CD14-positive monocyte (primary cell): ENCODE results near the gene GRIN2B. TPM values are rescaled to one million over a fixed set of nuclear protein-coding genes. Genes with fewer than 3 reads are reported as not detected.

Source experiments
- DNase-seq, 3 donors: peaks; one replicate each; pipeline ENCODE4 v3.0.0-alpha.2; 2011 to 2022
- H2AFZ ChIP-seq: 2 replicates; pipeline ENCODE4 v1.6.0; 2012; ENCODE audit warnings: mild to moderate bottlenecking, low read depth, low read length, inconsistent platforms; ENCODE audit not compliant: insufficient read depth, poor library complexity, severe bottlenecking
- H3K27ac ChIP-seq, 2 donors: 1 replicate in 1 of 2; 2 replicates in 1 of 2; pipeline ENCODE4 v1.5.1; 2012 to 2013; ENCODE audit warnings: low read length in 2 of 2, control low read depth in 1 of 2, inconsistent platforms in 1 of 2, low read depth in 1 of 2, mild to moderate bottlenecking in 1 of 2
- H3K27me3 ChIP-seq, 2 donors: one replicate each; pipeline versions ENCODE4 v1.6.0 to v1.6.1; 2011 to 2013; ENCODE audit warnings: low read length in 2 of 2; ENCODE audit not compliant: control insufficient read depth in 2 of 2, insufficient read depth in 2 of 2
- H3K36me3 ChIP-seq, 2 donors: replicated peaks in 1 of 2; 1 replicate in 1 of 2; 2 replicates in 1 of 2; pipeline versions ENCODE4 v1.5.1 to v1.6.1; 2012 to 2013; ENCODE audit warnings: low read length in 2 of 2, control low read depth in 1 of 2, inconsistent platforms in 1 of 2, mild to moderate bottlenecking in 1 of 2; ENCODE audit not compliant: insufficient read depth in 2 of 2, control insufficient read depth in 1 of 2
- H3K4me1 ChIP-seq, 2 donors: 1 replicate in 1 of 2; 2 replicates in 1 of 2; pipeline versions ENCODE4 v1.5.1 to v1.6.1; 2012 to 2013; ENCODE audit warnings: low read length in 2 of 2, control low read depth in 1 of 2, inconsistent platforms in 1 of 2, mild to moderate bottlenecking in 1 of 2, moderate library complexity in 1 of 2; ENCODE audit not compliant: insufficient read depth in 2 of 2, control insufficient read depth in 1 of 2
- H3K4me2 ChIP-seq: replicated peaks from 2 replicates; pipeline ENCODE3; 2012; ENCODE audit warnings: low read length, moderate library complexity, mild to moderate bottlenecking; ENCODE audit not compliant: poor library complexity, severe bottlenecking; ENCODE audit errors: extremely low read depth
- H3K4me3 ChIP-seq, 3 experiments: fragments of 200-600 bp in 1 of 3; sonication (generic) in 1 of 3; replicated peaks in 1 of 3; 1 replicate in 2 of 3; 2 replicates in 1 of 3; pipeline ENCODE4 v1.5.1; 2011 to 2013; ENCODE audit warnings: low read length in 3 of 3, mild to moderate bottlenecking in 3 of 3, control low read depth in 2 of 3, low read depth in 2 of 3, inconsistent platforms in 1 of 3, moderate library complexity in 1 of 3
- H3K79me2 ChIP-seq: 2 replicates; pipeline ENCODE4 v1.6.0; 2012; ENCODE audit warnings: mild to moderate bottlenecking, control low read depth, inconsistent platforms, low read length, moderate library complexity; ENCODE audit not compliant: insufficient read depth
- H3K9ac ChIP-seq: 2 replicates; pipeline ENCODE4 v1.6.0; 2017; ENCODE audit warnings: low read length, mild to moderate bottlenecking; ENCODE audit not compliant: insufficient read depth, poor library complexity, severe bottlenecking
- H3K9me3 ChIP-seq, 2 donors: replicated peaks in 1 of 2; 1 replicate in 1 of 2; 2 replicates in 1 of 2; pipeline versions ENCODE4 v1.5.1 to v1.6.1; 2012 to 2013; ENCODE audit warnings: low read length in 2 of 2, control low read depth in 1 of 2; ENCODE audit not compliant: control insufficient read depth in 1 of 2, insufficient read depth in 1 of 2
- H4K20me1 ChIP-seq: 2 replicates; pipeline ENCODE4 v1.6.0; 2012; ENCODE audit warnings: mild to moderate bottlenecking, low read length, control low read depth, moderate library complexity; ENCODE audit not compliant: insufficient read depth
- H3K27ac Mint-ChIP-seq, 7 donors: one replicate each; pipeline ENCODE4 v1.8.0; 2020; ENCODE audit warnings: mild to moderate bottlenecking in 7 of 7, mixed read lengths in 7 of 7, moderate library complexity in 6 of 7, inconsistent platforms in 2 of 7
- H3K27me3 Mint-ChIP-seq, 3 donors: one replicate each; pipeline ENCODE4 v1.8.0; 2021 to 2022; ENCODE audit warnings: low read depth in 3 of 3, mild to moderate bottlenecking in 3 of 3, mixed read lengths in 3 of 3, moderate library complexity in 3 of 3, inconsistent platforms in 1 of 3
- H3K36me3 Mint-ChIP-seq, 2 donors: one replicate each; pipeline ENCODE4 v1.8.0; 2020; ENCODE audit warnings: mixed read lengths in 2 of 2, inconsistent platforms in 1 of 2, mild to moderate bottlenecking in 1 of 2
- H3K4me1 Mint-ChIP-seq: one replicate; pipeline ENCODE4 v1.8.0; 2020; ENCODE audit warnings: mild to moderate bottlenecking, mixed read lengths
- H3K4me3 Mint-ChIP-seq, 2 donors: one replicate each; pipeline ENCODE4 v1.8.0; 2020; ENCODE audit warnings: mild to moderate bottlenecking in 2 of 2, mixed read lengths in 2 of 2, moderate library complexity in 1 of 2
- H3K9me3 Mint-ChIP-seq, 7 donors: one replicate each; pipeline ENCODE4 v1.8.0; 2020 to 2022; ENCODE audit warnings: mixed read lengths in 7 of 7, mild to moderate bottlenecking in 6 of 7, moderate library complexity in 6 of 7, inconsistent platforms in 2 of 7
- CTCF ChIP-seq: fragments of 200-600 bp; IDR thresholded peaks from one replicate; pipeline ENCODE4 v1.8.0; 2022; ENCODE audit warnings: antibody characterized with exemption, mild to moderate bottlenecking
- WGBS: methylation state at CpG from one replicate; pipeline ENCODE4 v1.1.5; 2013; ENCODE audit warnings: missing lambda C conversion rate; ENCODE audit not compliant: insufficient coverage; 5-methylcytosine and 5-hydroxymethylcytosine counted together
- intact Hi-C, 2 donors: fragments of 100-400 bp; cut with micrococcal nuclease; formaldehyde crosslinking; loops; one replicate each; pipeline versions ENCODE4 v1.15.0 to v1.15.1; 2023
- polyA plus RNA-seq, 3 donors: library from polyadenylated mRNA; depleted of rRNA in 1 of 3; unstranded in 2 of 3; stranded (reverse) in 1 of 3; fragments of 300-500 nt in 2 of 3; fragments of >200 nt in 1 of 3; fragmentation: Illumina TruSeq in 2 of 3; gene quantifications; 1 replicate in 2 of 3; 2 replicates in 1 of 3; pipeline ENCODE4 v1.2.3, GENCODE V29; 2012 to 2021

GRIN2B gene
- polyA plus RNA-seq, 3 donors, result not detected

GRCh38 chr12:13961971-13962370 is 19.4 kb downstream of the GRIN2B start:
- Histone ChIP-seq H3K4me1 (no peaks in the 10 kb centered on the region), H3K9ac (no peak overlapping the region), H3K27ac (no peak overlapping the region), H3K27me3 (no peaks in the 10 kb centered on the region), H4K20me1 (no peaks in the 10 kb centered on the region), H3K36me3 (no peaks in the 10 kb centered on the region), H3K4me2 (no peak overlapping the region), H3K9me3 (no peaks in the 10 kb centered on the region), H2AFZ (no peak overlapping the region), H3K4me3 (no peak overlapping the region), H3K79me2 (no peaks in the 10 kb centered on the region)
- H3K4me3 Mint-ChIP-seq, result no peak overlapping the region
- no peak overlapping the region for H3K27ac Mint-ChIP-seq
- no peak for TF ChIP-seq CTCF
- H3K27me3 Mint-ChIP-seq, result peaks cover 5 to 12% (median 7%) of the 10 kb centered on the region in 3 donors
- H3K9me3 Mint-ChIP-seq, result peaks cover 0 to 3% (median 0%) of the 10 kb centered on the region in 7 donors
- intact Hi-C loops, result no loop called here
- DNase-seq, result no peak
- no peaks in the 10 kb centered on the region for H3K36me3 Mint-ChIP-seq
- H3K4me1 Mint-ChIP-seq, result no peaks in the 10 kb centered on the region
- 50% methylated on average over 2 of the region's 6 CpGs for WGBS

GRCh38 chr12:13959131-13959723 is 22.2 kb downstream of the GRIN2B start:
- Histone ChIP-seq H3K9me3 (no peaks in the 10 kb centered on the region), H3K36me3 (no peaks in the 10 kb centered on the region), H3K9ac (no peak overlapping the region), H3K4me3 (no peak overlapping the region), H3K79me2 (no peaks in the 10 kb centered on the region), H2AFZ (no peak overlapping the region), H3K27ac (no peak overlapping the region), H3K27me3 (no peaks in the 10 kb centered on the region), H3K4me1 (no peaks in the 10 kb centered on the region), H3K4me2 (no peak overlapping the region), H4K20me1 (no peaks in the 10 kb centered on the region)
- Mint-ChIP-seq H3K4me1 (no peaks in the 10 kb centered on the region), H3K4me3 (no peak overlapping the region), H3K9me3 (peaks cover 0 to 3% (median 0%) of the 10 kb centered on the region in 7 donors), H3K27ac (no peak overlapping the region), H3K36me3 (no peaks in the 10 kb centered on the region), H3K27me3 (peaks cover 3 to 8% (median 6%) of the 10 kb centered on the region in 3 donors)
- no peak for TF ChIP-seq CTCF
- 55% methylated on average over 8 of the region's 9 CpGs for WGBS
- intact Hi-C loops, result no loop called here
- DNase-seq, result no peak
